MM.1S (cell line): ENCODE results near the gene COPRS.

Experiments
- DNase-seq: peaks from one replicate; pipeline ENCODE4 v3.0.0-alpha.2; 2015
- H2AFZ ChIP-seq: fragments of 300-600 bp; sonication (generic); 2 replicates; pipeline ENCODE4 v1.6.0; 2016; ENCODE audit warnings: antibody characterized with exemption, low read length
- H3F3A ChIP-seq: fragments of 300-600 bp; sonication (generic); 2 replicates; pipeline ENCODE4 v1.6.1; 2016; ENCODE audit warnings: mild to moderate bottlenecking, antibody characterized with exemption, low read length, moderate library complexity, mixed read lengths; ENCODE audit not compliant: insufficient read depth
- H3K27ac ChIP-seq: fragments of 300-600 bp; sonication (generic); 2 replicates; pipeline ENCODE4 v1.5.1; 2016; ENCODE audit warnings: mild to moderate bottlenecking, low read length
- H3K27me3 ChIP-seq: fragments of 300-600 bp; sonication (generic); replicated peaks from 2 replicates; pipeline ENCODE4 v1.6.0; 2016; ENCODE audit warnings: low read length; ENCODE audit not compliant: insufficient read depth
- H3K36me3 ChIP-seq: fragments of 300-600 bp; sonication (generic); replicated peaks from 2 replicates; pipeline ENCODE4 v1.6.1; 2016; ENCODE audit warnings: mild to moderate bottlenecking, low read length, mixed read lengths; ENCODE audit not compliant: insufficient read depth
- H3K4me1 ChIP-seq: fragments of 300-600 bp; sonication (generic); 2 replicates; pipeline ENCODE4 v1.6.1; 2016; ENCODE audit warnings: low read length, mixed read lengths
- H3K4me2 ChIP-seq: fragments of 300-600 bp; sonication (generic); 2 replicates; pipeline ENCODE4 v1.6.0; 2016; ENCODE audit warnings: low read depth, low read length
- H3K4me3 ChIP-seq: fragments of 300-600 bp; sonication (generic); 2 replicates; pipeline ENCODE4 v1.5.1; 2016; ENCODE audit warnings: low read length, mixed read lengths
- H3K79me2 ChIP-seq: fragments of 300-600 bp; sonication (generic); 2 replicates; pipeline ENCODE4 v1.6.1; 2016; ENCODE audit warnings: mixed run types, low read length, mixed read lengths
- H3K9ac ChIP-seq: fragments of 300-600 bp; sonication (generic); 2 replicates; pipeline ENCODE4 v1.6.1; 2016; ENCODE audit warnings: low read length, mixed read lengths
- H3K9me2 ChIP-seq: fragments of 300-600 bp; sonication (generic); replicated peaks from 2 replicates; pipeline ENCODE4 v1.6.1; 2016; ENCODE audit warnings: mild to moderate bottlenecking, low read length, mixed read lengths; ENCODE audit not compliant: insufficient read depth
- H3K9me3 ChIP-seq: fragments of 300-600 bp; sonication (generic); replicated peaks from 2 replicates; pipeline ENCODE4 v1.6.1; 2016; ENCODE audit warnings: mild to moderate bottlenecking, low read length, mixed read lengths; ENCODE audit not compliant: insufficient read depth
- H4K20me1 ChIP-seq: fragments of 300-600 bp; sonication (generic); 2 replicates; pipeline ENCODE4 v1.6.1; 2016; ENCODE audit warnings: mild to moderate bottlenecking, low read length, moderate library complexity, mixed read lengths; ENCODE audit not compliant: insufficient read depth
- EZH2 ChIP-seq: fragments of 300-600 bp; sonication (generic); optimal IDR thresholded peaks from 2 replicates; pipeline ENCODE3; 2017; ENCODE audit warnings: low read depth, mild to moderate bottlenecking, antibody characterized with exemption, low read length, mixed read lengths
- EZH2phosphoT487 ChIP-seq: fragments of 300-600 bp; sonication (generic); IDR thresholded peaks from 2 replicates; pipeline ENCODE4 v1.6.1; 2018; ENCODE audit warnings: antibody characterized with exemption, low read length
- TF ChIP-seq, protein P1 (sequence below): fragments of 300-600 bp; sonication (generic); IDR thresholded peaks from 2 replicates; pipeline ENCODE4 v1.5.1; 2016; ENCODE audit warnings: antibody characterized with exemption, low read length, mixed read lengths

COPRS gene

GRCh38 chr17:31845291-31845690, 13.8 kb downstream of the COPRS start:
- H3K36me3 ChIP-seq = no peaks in the 10 kb centered on the region
- no peak overlapping the region for H3K4me2 ChIP-seq
- H4K20me1 ChIP-seq = no peaks in the 10 kb centered on the region
- H3K27ac ChIP-seq = no peak overlapping the region
- no peaks in the 10 kb centered on the region for H3K27me3 ChIP-seq
- no peaks in the 10 kb centered on the region for H3K9me3 ChIP-seq
- no peaks in the 10 kb centered on the region for H3F3A ChIP-seq
- H3K4me3 ChIP-seq = no peak overlapping the region
- H3K79me2 ChIP-seq = no peaks in the 10 kb centered on the region
- no peak for TF ChIP-seq EZH2phosphoT487
- no peak overlapping the region for H2AFZ ChIP-seq
- H3K4me1 ChIP-seq = no peaks in the 10 kb centered on the region
- H3K9ac ChIP-seq = no peak overlapping the region
- DNase-seq = no peak
- no peaks in the 10 kb centered on the region for H3K9me2 ChIP-seq

- Histone ChIP-seq H3K27ac (no peak overlapping the region), H3K4me3 (no peak overlapping the region), H3K4me1 (no peaks in the 10 kb centered on the region), H3F3A (no peaks in the 10 kb centered on the region), H3K79me2 (no peaks in the 10 kb centered on the region), H3K9me2 (no peaks in the 10 kb centered on the region), H3K4me2 (no peak overlapping the region), H3K27me3 (no peaks in the 10 kb centered on the region), H3K9ac (no peak overlapping the region), H4K20me1 (no peaks in the 10 kb centered on the region), H3K36me3 (no peaks in the 10 kb centered on the region), H2AFZ (no peak overlapping the region), H3K9me3 (no peaks in the 10 kb centered on the region)
- TF ChIP-seq EZH2phosphoT487 (no peak), EZH2 (no peak)
- TF ChIP-seq, protein P1, sequence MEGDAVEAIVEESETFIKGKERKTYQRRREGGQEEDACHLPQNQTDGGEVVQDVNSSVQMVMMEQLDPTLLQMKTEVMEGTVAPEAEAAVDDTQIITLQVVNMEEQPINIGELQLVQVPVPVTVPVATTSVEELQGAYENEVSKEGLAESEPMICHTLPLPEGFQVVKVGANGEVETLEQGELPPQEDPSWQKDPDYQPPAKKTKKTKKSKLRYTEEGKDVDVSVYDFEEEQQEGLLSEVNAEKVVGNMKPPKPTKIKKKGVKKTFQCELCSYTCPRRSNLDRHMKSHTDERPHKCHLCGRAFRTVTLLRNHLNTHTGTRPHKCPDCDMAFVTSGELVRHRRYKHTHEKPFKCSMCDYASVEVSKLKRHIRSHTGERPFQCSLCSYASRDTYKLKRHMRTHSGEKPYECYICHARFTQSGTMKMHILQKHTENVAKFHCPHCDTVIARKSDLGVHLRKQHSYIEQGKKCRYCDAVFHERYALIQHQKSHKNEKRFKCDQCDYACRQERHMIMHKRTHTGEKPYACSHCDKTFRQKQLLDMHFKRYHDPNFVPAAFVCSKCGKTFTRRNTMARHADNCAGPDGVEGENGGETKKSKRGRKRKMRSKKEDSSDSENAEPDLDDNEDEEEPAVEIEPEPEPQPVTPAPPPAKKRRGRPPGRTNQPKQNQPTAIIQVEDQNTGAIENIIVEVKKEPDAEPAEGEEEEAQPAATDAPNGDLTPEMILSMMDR = no peak
- no peak for DNase-seq
Observed at GRCh38 chr17:31843070-31843745, 15.8 kb downstream of the COPRS start.

- Histone ChIP-seq H4K20me1 (no peaks in the 10 kb centered on the region), H3K4me2 (peak overlapping the region; percentile 46; the same call in 1 of the 2 replicates), H3K9ac (no peak overlapping the region), H3K27me3 (no peaks in the 10 kb centered on the region), H3K9me2 (no peaks in the 10 kb centered on the region), H3F3A (no peaks in the 10 kb centered on the region), H3K9me3 (no peaks in the 10 kb centered on the region), H3K36me3 (no peaks in the 10 kb centered on the region), H3K27ac (no peak overlapping the region), H3K79me2 (no peaks in the 10 kb centered on the region), H3K4me1 (no peaks in the 10 kb centered on the region), H3K4me3 (no peak overlapping the region; the same call in 1 of the 2 replicates), H2AFZ (peak overlapping the region; percentile 42; the same call in 1 of the 2 replicates)
- no peak for TF ChIP-seq EZH2
- TF ChIP-seq, protein P1 = peak; percentile 94
- TF ChIP-seq EZH2phosphoT487 = no peak
- DNase-seq = peak; percentile 58
Observed at GRCh38 chr17:31842195-31843069, 16.6 kb downstream of the COPRS start.

- Histone ChIP-seq H3K4me2 (no peak overlapping the region), H3K79me2 (no peaks in the 10 kb centered on the region), H3F3A (no peaks in the 10 kb centered on the region), H4K20me1 (no peaks in the 10 kb centered on the region), H3K9me2 (no peaks in the 10 kb centered on the region), H3K9ac (no peak overlapping the region), H3K27ac (no peak overlapping the region), H3K9me3 (no peaks in the 10 kb centered on the region), H3K36me3 (no peaks in the 10 kb centered on the region), H3K27me3 (no peaks in the 10 kb centered on the region), H3K4me3 (no peak overlapping the region), H2AFZ (no peak overlapping the region), H3K4me1 (no peaks in the 10 kb centered on the region)
- DNase-seq = no peak
- TF ChIP-seq, protein P1 = no peak
- no peak for TF ChIP-seq EZH2phosphoT487
Observed at GRCh38 chr17:31841850-31842194, 17.2 kb downstream of the COPRS start.
